ENCODE results near the gene PFDN5.

DNA sequence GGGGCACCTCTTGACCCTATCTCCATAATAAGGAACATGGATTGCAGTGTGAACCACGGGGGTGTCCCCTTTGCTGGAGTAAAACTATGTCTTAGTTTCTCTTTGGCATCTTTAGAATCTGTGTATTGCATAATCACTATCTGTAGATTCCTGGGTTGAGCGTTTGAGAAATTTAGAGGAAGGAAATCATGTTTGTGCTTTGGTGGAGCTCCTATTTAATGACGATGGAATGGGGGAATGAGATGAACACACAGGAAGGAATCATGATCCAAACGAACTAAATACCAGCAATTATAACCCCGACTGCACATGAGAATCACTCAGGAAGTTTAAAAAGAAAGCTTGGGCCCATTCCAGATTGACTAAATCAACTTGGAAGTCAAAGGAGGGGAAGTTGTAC is 2.8 kb downstream of the PFDN5 start:
- TF ChIP-seq, protein P1, sequence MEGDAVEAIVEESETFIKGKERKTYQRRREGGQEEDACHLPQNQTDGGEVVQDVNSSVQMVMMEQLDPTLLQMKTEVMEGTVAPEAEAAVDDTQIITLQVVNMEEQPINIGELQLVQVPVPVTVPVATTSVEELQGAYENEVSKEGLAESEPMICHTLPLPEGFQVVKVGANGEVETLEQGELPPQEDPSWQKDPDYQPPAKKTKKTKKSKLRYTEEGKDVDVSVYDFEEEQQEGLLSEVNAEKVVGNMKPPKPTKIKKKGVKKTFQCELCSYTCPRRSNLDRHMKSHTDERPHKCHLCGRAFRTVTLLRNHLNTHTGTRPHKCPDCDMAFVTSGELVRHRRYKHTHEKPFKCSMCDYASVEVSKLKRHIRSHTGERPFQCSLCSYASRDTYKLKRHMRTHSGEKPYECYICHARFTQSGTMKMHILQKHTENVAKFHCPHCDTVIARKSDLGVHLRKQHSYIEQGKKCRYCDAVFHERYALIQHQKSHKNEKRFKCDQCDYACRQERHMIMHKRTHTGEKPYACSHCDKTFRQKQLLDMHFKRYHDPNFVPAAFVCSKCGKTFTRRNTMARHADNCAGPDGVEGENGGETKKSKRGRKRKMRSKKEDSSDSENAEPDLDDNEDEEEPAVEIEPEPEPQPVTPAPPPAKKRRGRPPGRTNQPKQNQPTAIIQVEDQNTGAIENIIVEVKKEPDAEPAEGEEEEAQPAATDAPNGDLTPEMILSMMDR (IDR thresholded peaks at IDR 0.05; ENCODE audit: insufficient read depth, low read length) = no peak
- no peak for TF ChIP-seq POLR2AphosphoS5 (IDR thresholded peaks at IDR 0.05; ENCODE audit: low read depth)
- no peak for TF ChIP-seq GABPA (IDR thresholded peaks at IDR 0.05; ENCODE audit: low read depth)

Measured in HL-60 (cell line).